Left colon (tissue), 2 donors: ENCODE measurements around the gene LTK. TPM values are rescaled to one million over a fixed set of nuclear protein-coding genes. Genes with fewer than 3 reads are reported as not detected.

ENCODE experiments used
- total RNA-seq, 2 donors: library from RNA; stranded (reverse); fragmentation: NEBNext Ultra II Directional; extraction: Animal tissue kit (Norgen Biotek cat#: 25700); gene quantifications; one replicate each; pipeline ENCODE4 v1.2.1, GENCODE V29; 2021
- donor health status: DM: no; HTN: no; CAD: no.
- donor health status: DM: yes; HTN: yes; CAD: no.

The LTK gene
- total RNA-seq, 2 donors from 2014 or later, result 12.0 to 18.7 TPM

Other genes starting within 250 kb of the LTK start
- 1 to 10 TPM; 1.5 to 4.5 TPM for gene OIP5, start 181.2 kb downstream of the LTK start, total RNA-seq
- gene NUSAP1, start 180.9 kb downstream of the LTK start, total RNA-seq, result 10 to 100 TPM in 1 of 2 donors, 1 to 10 TPM in 1; 8.9 to 20.8 TPM
- gene NDUFAF1, start 111.3 kb downstream of the LTK start, total RNA-seq, result 10 to 100 TPM; 11.1 to 13.2 TPM
- 10 to 100 TPM; 28.8 to 32.7 TPM for gene RTF1, start 96.7 kb downstream of the LTK start, total RNA-seq
- gene ITPKA, start 20.0 kb downstream of the LTK start, total RNA-seq, result 10 to 100 TPM; 46.4 to 50.9 TPM
- 10 to 100 TPM; 20.5 to 26.1 TPM for gene RPAP1, start 30.4 kb upstream of the LTK start, total RNA-seq
- 1 to 10 TPM; 2.0 to 2.6 TPM for gene TYRO3, start 45.4 kb upstream of the LTK start, total RNA-seq
- gene MGA, start 146.6 kb upstream of the LTK start, total RNA-seq, result 10 to 100 TPM; 26.9 to 28.2 TPM